H1 (cell line): ENCODE measurements around the gene SH3RF3. TPM values are rescaled to one million over a fixed set of nuclear protein-coding genes. Genes with fewer than 3 reads are reported as not detected.

ENCODE experiments used
- CHD7 ChIP-seq: fragments of 300-600 bp; sonication (generic); IDR thresholded peaks from 2 replicates; pipeline ENCODE4 v1.7.1; 2012; ENCODE audit warnings: low read length, moderate library complexity, mild to moderate bottlenecking, inconsistent platforms; ENCODE audit not compliant: insufficient replicate concordance
- CTCF ChIP-seq, 3 experiments: IDR thresholded peaks; 1 replicate in 2 of 3; 2 replicates in 1 of 3; pipeline versions ENCODE4 v1.5.1 to v1.6.1; 2011; ENCODE audit warnings: low read length in 3 of 3, mild to moderate bottlenecking in 3 of 3, inconsistent platforms in 2 of 3, low read depth in 1 of 3, moderate library complexity in 1 of 3; ENCODE audit not compliant: insufficient read depth in 1 of 3; ENCODE audit errors: control extremely low read depth in 1 of 3
- EZH2 ChIP-seq: fragments of 200-600 bp; sonication (generic); IDR thresholded peaks from 2 replicates; pipeline ENCODE4 v1.7.1; 2012; ENCODE audit warnings: low read depth, mild to moderate bottlenecking, moderate library complexity, low read length, inconsistent platforms; ENCODE audit not compliant: severe bottlenecking
- KDM4A ChIP-seq: IDR thresholded peaks from one replicate; pipeline ENCODE4 v1.7.1; 2012; ENCODE audit warnings: low read depth, mild to moderate bottlenecking, moderate library complexity, low read length, inconsistent platforms; ENCODE audit not compliant: severe bottlenecking
- RBBP5 ChIP-seq: IDR thresholded peaks from 2 replicates; pipeline ENCODE4 v1.7.1; 2012; ENCODE audit warnings: low read depth, mild to moderate bottlenecking, inconsistent platforms, low read length, moderate library complexity, borderline replicate concordance
- TAF7 ChIP-seq: optimal IDR thresholded peaks from 2 replicates; pipeline ENCODE3; 2011; ENCODE audit warnings: low read depth, mild to moderate bottlenecking, inconsistent platforms, low read length, moderate library complexity, borderline replicate concordance
- polyA plus RNA-seq, 7 experiments: library from polyadenylated mRNA; depleted of rRNA in 3 of 7; stranded (reverse) in 5 of 7; unstranded in 2 of 7; fragments of >200 nt in 5 of 7; fragments of 200-250 nt in 2 of 7; gene quantifications; 1 replicate in 5 of 7; 2 replicates in 1 of 7; 4 replicates in 1 of 7; pipeline versions ENCODE4 v1.2.1 to v1.2.3, GENCODE V29; 2011 to 2013; ENCODE audit warnings: missing spikeins in 2 of 7, mixed read lengths in 2 of 7
- total RNA-seq: library from RNA; stranded (reverse); fragmentation: NEBNext Ultra II Directional; extraction: Animal tissue kit (Norgen Biotek cat#: 25700); gene quantifications from 2 replicates; pipeline ENCODE4 v1.2.1, GENCODE V29; 2021

SH3RF3 gene
- total and polyA plus RNA-seq, 2 of the 8 experiments (the other 6 are each of a cell fraction or from before 2014, with no cell fraction given), result 0.11 to 0.65 TPM

DNA sequence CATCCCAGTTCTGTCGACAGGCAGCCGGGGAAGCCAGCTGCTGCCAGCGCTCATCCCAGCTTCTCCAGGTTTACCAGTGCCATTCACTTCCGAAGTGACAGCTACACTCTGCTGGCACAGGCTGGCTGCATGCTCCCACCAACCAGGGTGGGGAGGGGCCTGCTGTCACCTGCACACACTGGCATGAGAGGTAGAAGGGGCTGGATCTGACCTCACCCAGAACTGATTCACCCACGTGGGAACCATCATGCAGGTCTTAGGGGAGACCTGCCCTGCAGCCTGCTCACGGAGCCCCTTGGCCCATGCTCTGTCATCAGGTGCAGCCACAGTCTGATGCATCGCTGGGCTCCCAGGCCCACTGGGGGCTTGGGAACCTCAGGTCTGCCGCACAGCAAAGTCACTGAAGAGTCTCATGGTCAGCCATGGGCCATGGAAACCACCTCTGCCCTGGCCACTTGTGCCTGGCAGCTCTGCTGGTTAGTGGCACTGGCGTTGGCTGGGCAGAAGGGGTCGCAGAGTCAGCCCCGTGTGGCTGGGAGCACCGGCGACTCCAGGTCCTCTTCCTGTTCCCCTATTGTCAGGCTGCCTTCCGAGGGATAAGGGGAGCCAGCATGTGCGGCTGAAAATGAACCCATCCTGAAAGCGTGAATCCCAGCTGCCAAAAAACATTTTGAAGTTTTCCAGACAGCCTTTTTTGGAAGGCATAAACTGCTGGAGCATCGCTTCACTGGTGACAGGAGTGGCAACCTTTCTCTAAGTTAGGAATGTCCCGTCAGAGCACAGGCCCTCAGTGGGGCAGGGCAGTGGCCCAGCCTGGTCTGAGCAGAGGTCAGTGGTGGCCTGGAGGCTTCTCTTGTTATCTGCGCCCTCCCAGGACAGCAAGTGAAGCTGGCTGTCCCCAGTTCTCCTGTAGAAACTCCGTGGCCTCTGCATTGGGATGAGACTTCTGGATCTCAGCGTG lies 327.0 kb downstream of the SH3RF3 start (continued):
- TF ChIP-seq TAF7, result no peak
- no peak for TF ChIP-seq RBBP5
- no peak for TF ChIP-seq CHD7
- TF ChIP-seq KDM4A, result no peak
- no peak for TF ChIP-seq CTCF (IDR thresholded peaks at IDR 0.05; ENCODE audit: control extremely low read depth in 1 of 3, insufficient read depth in 1 of 3, low read depth in 1 of 3, low read length in 3 of 3)
- TF ChIP-seq EZH2, result no peak
